Endothelial cell of umbilical vein (primary cell): ENCODE measurements around the gene CCDC6.

ENCODE experiments used
- CTCF ChIP-seq, 2 donors: IDR thresholded peaks; 1 replicate in 1 of 2; 2 replicates in 1 of 2; pipeline ENCODE4 v1.5.1; 2011; ENCODE audit warnings: low read length in 2 of 2, mild to moderate bottlenecking in 2 of 2, moderate library complexity in 2 of 2, control low read depth in 1 of 2, inconsistent platforms in 1 of 2, low read depth in 1 of 2; ENCODE audit not compliant: insufficient read depth in 1 of 2; ENCODE audit errors: extremely low read depth in 1 of 2
- GATA2 ChIP-seq: IDR thresholded peaks from 2 replicates; pipeline ENCODE4 v1.7.0; 2011; ENCODE audit warnings: low read depth, mild to moderate bottlenecking, moderate library complexity, mixed read lengths, low read length; ENCODE audit not compliant: insufficient read length, insufficient read depth
- MAX ChIP-seq: IDR thresholded peaks from 2 replicates; pipeline ENCODE4 v1.6.1; 2011; ENCODE audit not compliant: insufficient read depth, insufficient read length
- POLR2A ChIP-seq: IDR thresholded peaks from 2 replicates; pipeline ENCODE4 v1.6.1; 2012; ENCODE audit warnings: low read depth, mild to moderate bottlenecking, control low read depth, low read length
- POLR2AphosphoS5 ChIP-seq: IDR thresholded peaks from 2 replicates; pipeline ENCODE4 v1.6.1; 2012; ENCODE audit warnings: low read depth, mild to moderate bottlenecking, control low read depth, low read length, moderate library complexity; ENCODE audit not compliant: insufficient read depth

GRCh38 chr10:59750155-59750945 is 156.0 kb downstream of the CCDC6 start:
- TF ChIP-seq MAX (no peak), CTCF (IDR thresholded peaks at IDR 0.05; ENCODE audit: extremely low read depth in 1 of 2, insufficient read depth in 1 of 2, low read depth in 1 of 2, low read length in 2 of 2) (no peak), POLR2AphosphoS5 (no peak), POLR2A (no peak), GATA2 (no peak)
